NB4 (cell line): ENCODE data around the gene OSBP2.
A peak's percentile ranks its signal among the peaks of the same experiment; 100 is the strongest.

Experiments
- DNase-seq: peaks from one replicate; pipeline ENCODE4 v3.0.0; 2010; ENCODE audit warnings: low read depth
- H3K4me3 ChIP-seq: one replicate; pipeline ENCODE4 v1.5.1; 2011; ENCODE audit warnings: mild to moderate bottlenecking, low read depth, low read length, moderate library complexity
- CTCF ChIP-seq: IDR thresholded peaks from one replicate; pipeline ENCODE4 v1.5.1; 2012; ENCODE audit warnings: low read depth, low read length
- MYC ChIP-seq: IDR thresholded peaks from 2 replicates; pipeline ENCODE4 v1.6.1; 2011; ENCODE audit warnings: low read depth, low read length
- POLR2A ChIP-seq: IDR thresholded peaks from 2 replicates; pipeline ENCODE4 v1.6.1; 2011; ENCODE audit warnings: mild to moderate bottlenecking; ENCODE audit not compliant: insufficient read length; ENCODE audit errors: extremely low read depth
- TF ChIP-seq, protein P1 (sequence below): IDR thresholded peaks from 2 replicates; pipeline ENCODE4 v1.6.1; 2011; ENCODE audit warnings: low read depth, low read length

OSBP2 gene

DNA sequence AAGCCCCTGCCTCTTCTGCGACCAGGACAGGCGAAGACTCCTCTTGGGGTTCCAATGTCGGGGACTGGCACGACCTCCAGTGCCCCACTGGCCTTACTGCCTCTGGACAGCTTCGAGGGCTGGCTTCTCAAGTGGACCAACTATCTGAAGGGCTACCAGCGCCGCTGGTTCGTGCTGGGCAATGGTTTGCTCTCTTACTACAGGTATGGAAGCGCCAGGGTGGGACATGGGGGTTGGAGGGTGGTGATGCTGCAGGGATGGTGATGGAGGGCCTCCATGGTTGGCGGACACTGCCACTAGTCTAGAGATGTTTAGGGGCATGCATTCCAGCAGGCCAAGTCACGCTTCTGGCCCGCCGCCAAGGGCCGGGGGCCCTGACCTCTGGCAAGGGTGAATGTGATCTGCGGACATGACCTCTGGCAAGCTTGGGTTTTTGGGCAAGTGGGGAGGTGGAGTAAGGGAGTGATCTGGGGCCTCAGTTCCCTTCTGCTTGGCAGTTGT, 727 bp downstream of the OSBP2 start:
- TF ChIP-seq POLR2A = no peak
- TF ChIP-seq MYC = no peak
- TF ChIP-seq, protein P1, sequence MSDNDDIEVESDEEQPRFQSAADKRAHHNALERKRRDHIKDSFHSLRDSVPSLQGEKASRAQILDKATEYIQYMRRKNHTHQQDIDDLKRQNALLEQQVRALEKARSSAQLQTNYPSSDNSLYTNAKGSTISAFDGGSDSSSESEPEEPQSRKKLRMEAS = no peak
- TF ChIP-seq CTCF = no peak
- no peak for DNase-seq
- H3K4me3 ChIP-seq = no peak overlapping the region

DNA sequence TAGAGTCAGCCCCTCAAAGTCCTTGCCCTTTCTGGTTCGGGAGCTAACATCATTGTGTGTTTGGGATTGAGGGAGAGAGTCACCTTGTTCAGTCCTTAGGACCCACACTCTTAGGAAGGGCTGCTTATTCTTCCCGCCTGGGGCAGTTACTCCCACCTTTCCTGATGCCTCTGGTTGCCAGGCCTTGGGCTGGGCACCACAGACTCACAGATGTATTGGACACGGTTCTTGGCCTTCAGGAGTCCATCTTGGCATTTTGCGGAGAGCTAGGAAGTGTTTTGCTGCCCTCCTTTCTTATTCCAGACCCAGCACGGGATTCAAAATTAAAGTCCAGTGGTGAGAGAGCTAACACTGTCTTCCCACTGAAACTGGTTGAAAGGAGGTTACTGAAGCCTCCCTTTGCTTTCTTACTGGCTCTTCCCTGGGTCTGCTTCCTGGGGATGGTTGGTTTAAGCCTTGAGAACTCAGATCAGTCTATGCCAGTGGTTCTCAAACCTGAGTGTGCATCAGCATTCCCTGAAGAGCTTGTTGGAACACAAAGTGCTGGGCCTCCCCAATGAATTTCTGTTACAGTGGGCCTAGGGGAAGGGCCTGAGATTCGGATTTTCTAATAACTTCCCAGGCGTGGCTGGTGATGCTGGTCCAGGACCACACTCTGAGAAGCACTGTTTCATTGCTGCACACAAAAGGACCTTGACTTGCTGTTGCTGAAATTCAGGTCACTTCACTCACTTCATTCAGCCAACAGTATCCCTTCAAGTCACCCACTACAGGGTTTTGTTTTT, 1.4 kb downstream of the OSBP2 start:
- H3K4me3 ChIP-seq = no peak overlapping the region
- TF ChIP-seq POLR2A (no peak), CTCF (no peak), MYC (no peak)
- no peak for DNase-seq

DNA sequence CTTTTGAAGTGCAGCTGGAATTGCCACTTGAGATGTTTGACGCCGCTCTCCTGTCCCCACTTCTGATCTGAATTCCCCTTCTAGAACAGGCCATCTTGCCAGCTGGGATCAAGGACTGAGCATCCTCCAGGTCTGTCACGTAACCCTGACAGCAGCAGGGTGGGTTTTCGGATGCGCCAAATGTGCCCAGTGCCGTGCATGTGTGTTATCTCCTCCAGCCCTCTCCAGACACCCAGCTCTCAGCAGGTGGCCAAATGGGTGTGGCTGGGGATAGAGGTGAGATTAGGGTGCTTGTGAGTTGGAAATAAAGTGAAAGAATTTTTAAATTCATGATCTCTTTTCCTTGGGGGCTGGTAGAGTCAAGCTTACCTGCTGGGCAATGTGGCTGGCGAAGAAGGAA, 3.3 kb downstream of the OSBP2 start:
- DNase-seq = no peak
- no peak overlapping the region for H3K4me3 ChIP-seq
- TF ChIP-seq CTCF (no peak), MYC (no peak)

DNA sequence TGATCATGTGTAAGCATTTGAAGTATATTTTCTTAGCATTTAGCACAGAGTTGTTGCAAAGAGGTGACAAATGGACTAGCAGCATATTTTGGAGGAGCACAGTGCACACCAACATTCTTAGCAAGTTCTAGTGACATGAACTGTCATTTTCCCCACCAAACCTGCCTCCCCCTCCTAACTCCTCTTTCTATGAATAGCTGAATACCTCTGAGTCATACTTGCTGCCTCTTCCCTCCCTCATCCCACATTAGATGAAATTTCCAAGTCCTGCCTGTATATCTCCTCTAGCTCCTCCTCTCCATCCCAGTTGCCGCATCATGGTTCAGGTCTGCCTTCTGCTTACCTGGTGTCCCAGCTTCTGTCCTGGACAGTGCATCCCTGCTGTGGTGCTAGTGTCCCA, 7.2 kb downstream of the OSBP2 start:
- DNase-seq = peak; percentile 9
- H3K4me3 ChIP-seq = no peak overlapping the region
- TF ChIP-seq POLR2A (no peak), CTCF (no peak)

- DNase-seq = no peak
- no peak overlapping the region for H3K4me3 ChIP-seq
- TF ChIP-seq MYC = no peak
- TF ChIP-seq, protein P1 = no peak
- no peak for TF ChIP-seq CTCF
- no peak for TF ChIP-seq POLR2A
Observed at GRCh38 chr22:30702856-30703255, 8.2 kb downstream of the OSBP2 start.

DNA sequence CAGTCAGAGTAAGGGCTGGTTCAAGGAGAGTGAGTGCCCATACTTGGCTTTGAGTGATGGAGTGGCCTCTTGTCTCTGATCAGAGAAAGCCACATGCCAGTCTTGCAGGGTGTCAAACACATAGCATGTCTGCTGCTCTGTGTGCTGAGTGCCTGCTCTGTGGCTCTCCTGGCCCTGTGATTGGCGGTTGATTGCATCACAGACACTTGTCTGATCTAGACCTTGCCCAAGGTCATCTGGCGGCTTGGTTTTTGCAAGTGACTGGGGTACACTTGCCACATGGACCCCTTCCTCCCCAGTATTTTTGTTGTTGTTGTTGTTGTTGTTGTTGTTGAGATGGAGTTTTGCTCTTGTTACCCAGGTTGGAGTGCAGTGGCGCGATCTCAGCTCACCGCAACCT, 10.3 kb downstream of the OSBP2 start:
- no peak overlapping the region for H3K4me3 ChIP-seq
- DNase-seq = peak; percentile 39

More for the DNA sequence above, 10.3 kb downstream of the OSBP2 start:
- TF ChIP-seq CTCF = no peak
- no peak for TF ChIP-seq POLR2A
- no peak for TF ChIP-seq MYC
- TF ChIP-seq, protein P1 = no peak
